ENCODE measurements around the gene PRKAR1A. TPM values are rescaled to one million over a fixed set of nuclear protein-coding genes. Genes with fewer than 3 reads are reported as not detected.
"Not testable (repeated sequence)": the region's sequence is repeated elsewhere in the genome, so short reads cannot be mapped to it uniquely, and the experiment has no call there.

The PRKAR1A gene
- total RNA-seq, 1 donor from 2014 or later, result 374 TPM

DNA sequence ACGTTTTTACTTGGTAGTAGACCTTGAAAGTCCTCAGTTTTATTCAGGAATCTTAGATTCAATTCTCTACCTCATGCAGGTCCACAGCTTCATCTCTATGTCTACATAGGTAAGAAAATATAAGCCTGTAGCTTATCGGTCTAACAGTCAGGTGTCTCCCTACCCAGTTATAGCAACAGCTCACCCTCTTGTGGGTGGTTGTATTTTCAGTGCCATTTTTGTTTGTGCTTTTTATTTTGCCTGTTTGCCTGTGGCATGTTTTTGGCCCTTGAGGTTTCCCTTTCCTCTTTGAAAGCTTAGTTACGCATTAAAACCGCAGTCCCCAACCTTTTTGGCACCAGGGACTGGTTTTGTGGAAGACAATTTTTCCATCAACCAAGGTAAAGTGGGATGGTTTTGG, 31.3 kb upstream of the PRKAR1A start:
- TF ChIP-seq, protein P1, sequence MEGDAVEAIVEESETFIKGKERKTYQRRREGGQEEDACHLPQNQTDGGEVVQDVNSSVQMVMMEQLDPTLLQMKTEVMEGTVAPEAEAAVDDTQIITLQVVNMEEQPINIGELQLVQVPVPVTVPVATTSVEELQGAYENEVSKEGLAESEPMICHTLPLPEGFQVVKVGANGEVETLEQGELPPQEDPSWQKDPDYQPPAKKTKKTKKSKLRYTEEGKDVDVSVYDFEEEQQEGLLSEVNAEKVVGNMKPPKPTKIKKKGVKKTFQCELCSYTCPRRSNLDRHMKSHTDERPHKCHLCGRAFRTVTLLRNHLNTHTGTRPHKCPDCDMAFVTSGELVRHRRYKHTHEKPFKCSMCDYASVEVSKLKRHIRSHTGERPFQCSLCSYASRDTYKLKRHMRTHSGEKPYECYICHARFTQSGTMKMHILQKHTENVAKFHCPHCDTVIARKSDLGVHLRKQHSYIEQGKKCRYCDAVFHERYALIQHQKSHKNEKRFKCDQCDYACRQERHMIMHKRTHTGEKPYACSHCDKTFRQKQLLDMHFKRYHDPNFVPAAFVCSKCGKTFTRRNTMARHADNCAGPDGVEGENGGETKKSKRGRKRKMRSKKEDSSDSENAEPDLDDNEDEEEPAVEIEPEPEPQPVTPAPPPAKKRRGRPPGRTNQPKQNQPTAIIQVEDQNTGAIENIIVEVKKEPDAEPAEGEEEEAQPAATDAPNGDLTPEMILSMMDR (IDR thresholded peaks at IDR 0.05), result no peak
- no peaks in the 10 kb centered on the region for H3K4me1 ChIP-seq
- H3K9me3 ChIP-seq, result no peaks in the 10 kb centered on the region
- intact Hi-C loops (cut with DNase I), result no loop called here
- no peak overlapping the region for H3K4me3 ChIP-seq
- no peak for ATAC-seq
- no peak for DNase-seq
- no peak overlapping the region for H3K27ac ChIP-seq
- H3K27me3 ChIP-seq (ENCODE audit: low read depth), result no peaks in the 10 kb centered on the region
- no peaks in the 10 kb centered on the region for H3K36me3 ChIP-seq

DNA sequence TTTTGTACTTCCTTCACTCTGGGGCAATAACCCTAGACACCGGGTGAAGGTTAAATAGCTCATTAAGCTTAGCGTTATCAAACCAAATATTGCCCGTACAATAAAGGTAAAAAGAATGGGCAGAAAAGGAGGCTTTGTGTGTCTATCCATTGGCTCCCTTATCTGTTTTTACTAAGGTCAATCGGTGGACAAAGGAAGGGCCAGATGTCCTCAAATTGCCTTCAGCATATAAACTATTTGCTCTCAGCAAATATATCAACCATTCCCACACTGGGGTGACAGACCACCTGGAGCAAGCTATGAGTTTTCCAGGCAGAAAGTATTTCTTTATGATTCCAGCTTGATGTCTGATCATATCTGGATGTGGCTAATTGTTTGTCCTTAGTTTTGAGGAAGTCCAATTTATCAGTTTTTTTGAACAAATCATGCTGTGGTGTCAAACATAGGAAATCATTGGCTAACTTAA, 29.6 kb upstream of the PRKAR1A start:
- ATAC-seq, result no peak
- no peaks in the 10 kb centered on the region for H3K9me3 ChIP-seq
- no peaks in the 10 kb centered on the region for H3K4me1 ChIP-seq
- no peaks in the 10 kb centered on the region for H3K36me3 ChIP-seq
- H3K4me3 ChIP-seq, result no peak overlapping the region
- H3K27ac ChIP-seq, result no peak overlapping the region
- intact Hi-C loops (cut with DNase I), result no loop called here
- TF ChIP-seq, protein P1 (IDR thresholded peaks at IDR 0.05), result no peak
- DNase-seq, result no peak
- no peaks in the 10 kb centered on the region for H3K27me3 ChIP-seq (ENCODE audit: low read depth)

DNA sequence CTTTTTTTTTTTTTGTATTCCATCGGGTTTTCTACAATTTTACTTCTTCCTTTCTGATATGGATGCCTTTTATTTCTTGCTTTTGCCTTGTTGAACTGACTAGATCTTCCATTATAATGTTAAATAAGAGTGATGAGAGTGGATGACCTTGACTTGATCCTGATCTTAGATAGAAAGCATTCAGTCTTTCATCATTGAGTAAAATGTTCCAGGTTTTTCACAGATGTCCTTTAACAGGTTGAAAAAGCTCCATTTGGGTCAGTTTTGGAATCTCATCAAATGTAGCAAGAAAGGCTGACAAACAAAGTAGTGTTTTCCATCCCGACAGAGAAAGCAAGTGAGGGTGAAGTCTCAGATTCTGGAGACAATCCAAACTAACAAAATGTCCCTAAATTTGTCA, 27.8 kb upstream of the PRKAR1A start:
- TF ChIP-seq, protein P1 (IDR thresholded peaks at IDR 0.05), result no peak
- H3K36me3 ChIP-seq, result no peaks in the 10 kb centered on the region
- no peaks in the 10 kb centered on the region for H3K27me3 ChIP-seq (ENCODE audit: low read depth)
- DNase-seq (no peak), ATAC-seq (no peak)
- H3K4me1 ChIP-seq, result peaks cover 8% of the 10 kb centered on the region
- no peak overlapping the region for H3K27ac ChIP-seq
- H3K4me3 ChIP-seq, result no peak overlapping the region
- intact Hi-C loops (cut with DNase I), result no loop called here
- H3K9me3 ChIP-seq, result no peaks in the 10 kb centered on the region

DNA sequence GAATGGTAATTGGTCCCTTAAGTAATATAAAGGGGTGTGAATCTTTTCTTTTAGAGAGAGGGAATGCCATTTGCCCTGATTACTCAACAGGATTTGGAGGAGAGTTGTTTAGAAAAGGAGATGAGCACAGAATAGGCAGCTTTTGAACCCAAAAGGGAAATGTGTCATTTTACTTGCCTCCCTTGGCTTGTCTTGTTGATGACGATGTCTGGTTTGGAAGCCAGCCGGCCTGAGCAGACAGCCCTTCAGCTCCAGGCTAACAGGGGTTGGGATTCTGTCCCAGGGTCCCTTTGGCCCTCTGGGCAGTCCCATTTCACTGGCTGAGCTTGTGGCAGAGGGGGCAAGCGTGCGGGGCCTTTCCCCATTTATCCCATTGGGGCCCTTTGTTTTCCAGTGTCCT, 22.3 kb upstream of the PRKAR1A start:
- no peak for ATAC-seq
- TF ChIP-seq, protein P1 (IDR thresholded peaks at IDR 0.05), result no peak
- no peaks in the 10 kb centered on the region for H3K36me3 ChIP-seq

DNA sequence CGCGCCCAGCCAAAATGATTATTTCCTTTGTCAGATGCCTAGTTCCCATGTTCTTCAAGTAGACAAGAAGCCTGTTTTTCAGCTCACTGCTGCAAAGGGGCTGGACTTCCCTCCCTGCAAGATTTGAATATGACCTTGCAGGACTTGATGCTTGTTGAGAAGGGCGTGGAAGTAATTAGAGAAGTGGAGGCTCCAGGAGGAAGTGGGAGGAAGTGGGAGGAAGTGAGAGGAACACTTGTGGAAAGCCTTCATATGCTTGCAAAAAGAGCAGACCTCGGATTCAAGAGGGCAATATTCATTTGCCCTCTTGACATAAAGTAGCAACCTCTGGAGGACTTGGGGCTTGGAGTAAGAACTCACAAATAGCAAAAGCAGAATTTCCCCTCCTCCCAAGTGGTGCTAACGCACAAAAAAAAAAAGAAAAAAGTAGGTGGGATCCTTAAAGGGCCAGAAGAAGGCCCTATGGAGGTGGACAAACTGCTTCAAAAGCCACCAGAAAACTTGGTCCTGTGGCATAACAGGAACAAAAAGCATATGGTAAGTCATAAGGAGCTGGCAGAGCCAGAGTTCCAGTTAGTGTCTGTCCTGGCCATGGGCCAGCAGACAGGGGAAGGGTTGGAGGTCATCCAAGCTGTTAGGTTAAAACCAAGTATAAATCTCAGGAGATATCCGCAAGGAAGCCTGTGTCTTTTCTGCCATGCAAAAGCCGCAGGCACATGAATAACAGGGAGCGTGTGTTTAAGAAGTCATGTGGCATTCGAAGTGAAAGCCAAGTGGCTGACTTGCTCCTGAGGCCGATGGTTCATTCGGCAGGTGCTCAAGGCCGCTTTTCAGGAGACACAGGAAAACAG, 20.6 kb upstream of the PRKAR1A start:
- H3K27me3 ChIP-seq (ENCODE audit: low read depth), result no peaks in the 10 kb centered on the region
- no peaks in the 10 kb centered on the region for H3K36me3 ChIP-seq
- intact Hi-C loops (cut with DNase I), result no loop called here
- DNase-seq, result peak; percentile 61
- peaks cover 46% of the 10 kb centered on the region for H3K4me1 ChIP-seq
- H3K27ac ChIP-seq, result peak overlapping the region; percentile 62
- peak overlapping the region; percentile 12 for H3K4me3 ChIP-seq
- TF ChIP-seq, protein P1 (IDR thresholded peaks at IDR 0.05), result no peak
- peak; percentile 84 to 91 for ATAC-seq
- H3K9me3 ChIP-seq, result no peaks in the 10 kb centered on the region

More for the DNA sequence above, 22.3 kb upstream of the PRKAR1A start:
- intact Hi-C loops (cut with DNase I), result no loop called here
- no peak overlapping the region for H3K27ac ChIP-seq
- no peak for DNase-seq
- H3K9me3 ChIP-seq, result no peaks in the 10 kb centered on the region
- no peak overlapping the region for H3K4me3 ChIP-seq
- H3K27me3 ChIP-seq (ENCODE audit: low read depth), result no peaks in the 10 kb centered on the region
- peaks cover 46% of the 10 kb centered on the region for H3K4me1 ChIP-seq

DNA sequence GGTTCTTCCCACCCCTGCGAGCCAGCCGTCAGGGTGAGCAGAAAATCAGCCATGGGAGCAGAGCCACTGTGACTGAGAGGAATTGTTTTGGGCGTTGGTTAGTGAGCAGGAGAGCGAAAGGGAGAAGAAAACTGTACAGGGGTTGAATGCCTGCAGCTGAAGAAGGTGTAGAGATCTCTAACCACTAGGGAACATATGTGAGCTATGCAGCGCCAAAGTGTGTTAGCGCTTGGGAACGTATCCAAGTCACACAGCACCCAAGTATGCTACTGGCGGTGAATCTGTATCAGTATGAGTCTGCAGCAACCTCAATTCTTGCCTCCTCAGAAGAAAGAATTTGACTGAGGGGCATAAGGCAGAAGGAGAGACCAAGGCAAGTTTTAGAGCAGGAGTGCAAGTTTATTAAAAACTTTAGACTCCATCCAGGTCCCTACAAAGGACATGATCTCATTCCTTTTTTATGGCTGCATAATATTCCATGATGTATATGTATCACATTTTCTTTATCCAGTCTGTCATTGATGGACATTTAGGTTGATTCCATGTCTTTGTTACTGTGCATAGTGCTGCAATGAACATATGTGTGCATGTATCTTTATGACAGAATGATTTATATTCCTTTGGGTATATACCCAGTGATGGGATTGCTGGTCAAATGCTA, 19.7 kb upstream of the PRKAR1A start:
- DNase-seq; H3K9me3 ChIP-seq; intact Hi-C loops (cut with DNase I); H3K36me3 ChIP-seq; H3K27me3 ChIP-seq (ENCODE audit: low read depth): not testable (repeated sequence)
- Histone ChIP-seq H3K27ac (peak overlapping the region; percentile 62), H3K4me1 (peaks cover 51% of the 10 kb centered on the region), H3K4me3 (peak overlapping the region; percentile 12)
- ATAC-seq, result peak; percentile 52 to 65

Measured in lower lobe of right lung (tissue), 2 donors.